Upper lobe of left lung (tissue), 4 donors: ENCODE data around the gene TPPP.
"Not testable (repeated sequence)": the region's sequence is repeated elsewhere in the genome, so short reads cannot be mapped to it uniquely, and the experiment has no call there.

ENCODE experiments used
- CTCF ChIP-seq, 6 experiments: fragments of 450-650 bp in 4 of 6; fragments of 200-600 bp in 2 of 6; sonication (generic) in 2 of 6; IDR thresholded peaks; one replicate each; pipeline ENCODE4 v1.5.1; 2016 to 2019; ENCODE audit warnings: antibody characterized with exemption in 6 of 6
- EP300 ChIP-seq, 4 donors: sonication (generic); formaldehyde crosslinking; IDR thresholded peaks; one replicate each; pipeline ENCODE4 v1.5.1; 2017; ENCODE audit warnings: antibody characterized with exemption in 4 of 4, control low read depth in 2 of 4
- POLR2A ChIP-seq, 4 donors: fragments of 450-650 bp; IDR thresholded peaks; one replicate each; pipeline ENCODE4 v1.5.1; 2016 to 2017; ENCODE audit warnings: antibody characterized with exemption in 4 of 4, mild to moderate bottlenecking in 2 of 4
- POLR2AphosphoS5 ChIP-seq, 2 donors: sonication (generic); formaldehyde crosslinking; IDR thresholded peaks; one replicate each; pipeline ENCODE4 v1.5.1; 2017; ENCODE audit warnings: antibody characterized with exemption in 2 of 2

GRCh38 chr5:734145-734544 lies 41.0 kb upstream of the TPPP start:
- not testable (repeated sequence) for TF ChIP-seq CTCF, EP300, POLR2AphosphoS5, POLR2A (IDR thresholded peaks at IDR 0.05)
